C4-2B (cell line): Measurements from ENCODE around the gene TMEM86B.

Source experiments
- ZFX ChIP-seq: fragments of 450-650 bp; IDR thresholded peaks from 2 replicates; pipeline ENCODE4 v1.6.1; 2017
- TF ChIP-seq, protein P1 (sequence below): fragments of 450-650 bp; conservative IDR thresholded peaks from 2 replicates; pipeline ENCODE4 v1.5.1; 2017; ENCODE audit warnings: mild to moderate bottlenecking

DNA sequence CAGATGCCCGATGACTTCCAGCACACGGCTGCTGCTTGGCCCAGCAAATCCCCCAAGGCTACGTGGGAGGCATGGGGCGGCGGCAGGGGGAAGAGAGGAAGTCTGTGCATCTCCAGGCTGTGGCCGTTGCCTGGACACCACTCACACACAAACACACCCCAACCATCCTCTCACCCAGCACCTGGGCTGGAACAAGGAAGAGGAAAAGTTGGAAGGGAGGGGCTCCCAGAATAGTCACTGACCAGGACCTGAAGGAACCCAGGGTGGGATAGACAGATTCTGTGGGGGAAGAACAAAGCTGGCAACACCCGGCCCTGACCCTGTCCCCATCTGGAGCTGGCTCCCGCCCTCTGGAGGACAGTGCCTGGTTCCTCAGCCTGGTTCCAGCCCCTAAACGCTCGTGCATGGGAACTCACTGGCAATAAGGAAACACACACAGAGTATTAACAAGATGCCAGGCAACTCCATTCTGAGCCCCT is 19.1 kb upstream of the TMEM86B start:
- TF ChIP-seq, protein P1, sequence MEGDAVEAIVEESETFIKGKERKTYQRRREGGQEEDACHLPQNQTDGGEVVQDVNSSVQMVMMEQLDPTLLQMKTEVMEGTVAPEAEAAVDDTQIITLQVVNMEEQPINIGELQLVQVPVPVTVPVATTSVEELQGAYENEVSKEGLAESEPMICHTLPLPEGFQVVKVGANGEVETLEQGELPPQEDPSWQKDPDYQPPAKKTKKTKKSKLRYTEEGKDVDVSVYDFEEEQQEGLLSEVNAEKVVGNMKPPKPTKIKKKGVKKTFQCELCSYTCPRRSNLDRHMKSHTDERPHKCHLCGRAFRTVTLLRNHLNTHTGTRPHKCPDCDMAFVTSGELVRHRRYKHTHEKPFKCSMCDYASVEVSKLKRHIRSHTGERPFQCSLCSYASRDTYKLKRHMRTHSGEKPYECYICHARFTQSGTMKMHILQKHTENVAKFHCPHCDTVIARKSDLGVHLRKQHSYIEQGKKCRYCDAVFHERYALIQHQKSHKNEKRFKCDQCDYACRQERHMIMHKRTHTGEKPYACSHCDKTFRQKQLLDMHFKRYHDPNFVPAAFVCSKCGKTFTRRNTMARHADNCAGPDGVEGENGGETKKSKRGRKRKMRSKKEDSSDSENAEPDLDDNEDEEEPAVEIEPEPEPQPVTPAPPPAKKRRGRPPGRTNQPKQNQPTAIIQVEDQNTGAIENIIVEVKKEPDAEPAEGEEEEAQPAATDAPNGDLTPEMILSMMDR: no peak
- TF ChIP-seq ZFX: no peak
